Upper lobe of left lung (tissue), 4 donors: ENCODE data around the gene TBKBP1.

Experiments
- CTCF ChIP-seq, 6 experiments: fragments of 450-650 bp in 4 of 6; fragments of 200-600 bp in 2 of 6; sonication (generic) in 2 of 6; IDR thresholded peaks; one replicate each; pipeline ENCODE4 v1.5.1; 2016 to 2019; ENCODE audit warnings: antibody characterized with exemption in 6 of 6
- POLR2AphosphoS5 ChIP-seq, 2 donors: sonication (generic); formaldehyde crosslinking; IDR thresholded peaks; one replicate each; pipeline ENCODE4 v1.5.1; 2017; ENCODE audit warnings: antibody characterized with exemption in 2 of 2

GRCh38 chr17:47660064-47660492 is 33.9 kb upstream of the TBKBP1 start:
- TF ChIP-seq POLR2AphosphoS5 (IDR thresholded peaks at IDR 0.05) = no peak
- peak in 2 of 6 experiments; percentile 23 to 29 for TF ChIP-seq CTCF (IDR thresholded peaks at IDR 0.05)
